K562 (cell line): Measurements from ENCODE around the gene COA4. TPM values are rescaled to one million over a fixed set of nuclear protein-coding genes. Genes with fewer than 3 reads are reported as not detected.

Experiments used
- CCAR2 ChIP-seq: fragments of 200-400 bp; formaldehyde crosslinking; IDR thresholded peaks from 2 replicates; pipeline ENCODE4 v1.6.1; 2017; ENCODE audit warnings: mild to moderate bottlenecking, low read depth, low read length
- EHMT2 ChIP-seq: fragments of 450-650 bp; IDR thresholded peaks from 2 replicates; pipeline ENCODE4 v1.6.1; 2018; ENCODE audit warnings: antibody characterized with exemption
- ELF4 ChIP-seq: fragments of 450-650 bp; formaldehyde crosslinking; IDR thresholded peaks from 2 replicates; pipeline ENCODE4 v1.4.0; 2022; ENCODE audit warnings: missing genetic modification characterization
- FOXA3 ChIP-seq, 2 experiments: fragments of 450-650 bp in 1 of 2; sonication (generic) in 1 of 2; formaldehyde crosslinking; IDR thresholded peaks in 1 of 2; conservative IDR thresholded peaks in 1 of 2; 2 replicates each; pipeline versions ENCODE4 v1.4.0 to v1.8.0; 2020 to 2022; ENCODE audit warnings: mild to moderate bottlenecking in 2 of 2, missing genetic modification reagents in 1 of 2
- FOXJ3 ChIP-seq: sonication (generic); formaldehyde crosslinking; IDR thresholded peaks from 2 replicates; pipeline ENCODE4 v1.4.0; 2020; ENCODE audit warnings: mild to moderate bottlenecking, missing genetic modification reagents
- FOXO4 ChIP-seq: fragments of 450-650 bp; formaldehyde crosslinking; IDR thresholded peaks from 2 replicates; pipeline ENCODE4 v1.4.0; 2020; ENCODE audit warnings: mild to moderate bottlenecking, moderate library complexity
- KAT8 ChIP-seq: fragments of 450-650 bp; IDR thresholded peaks from 2 replicates; pipeline ENCODE4 v1.6.1; 2016; ENCODE audit warnings: low read depth, mild to moderate bottlenecking
- KLF13 ChIP-seq: fragments of 450-650 bp; IDR thresholded peaks from 2 replicates; pipeline ENCODE4 v1.6.1; 2016; ENCODE audit warnings: missing genetic modification characterization, low read depth, mild to moderate bottlenecking, missing compliant biosample characterization, moderate library complexity, borderline replicate concordance
- NFIC ChIP-seq: fragments of 450-650 bp; IDR thresholded peaks from 2 replicates; pipeline ENCODE4 v1.6.1; 2017; ENCODE audit warnings: mild to moderate bottlenecking, inconsistent platforms
- RBM22 ChIP-seq: fragments of 200-400 bp; formaldehyde crosslinking; IDR thresholded peaks from 2 replicates; pipeline ENCODE4 v1.6.1; 2018; ENCODE audit warnings: low read length, low read depth; ENCODE audit not compliant: poor library complexity, severe bottlenecking
- SMARCB1 ChIP-seq: IDR thresholded peaks from 2 replicates; pipeline ENCODE4 v1.6.1; 2011; ENCODE audit warnings: improper control_type of control experiment, low read depth; ENCODE audit not compliant: insufficient read length
- SRSF7 ChIP-seq: fragments of 200-400 bp; formaldehyde crosslinking; optimal IDR thresholded peaks from 2 replicates; pipeline ENCODE3; 2017; ENCODE audit warnings: mild to moderate bottlenecking, low read depth, low read length
- TEAD1 ChIP-seq, 2 experiments: fragments of 450-650 bp in 1 of 2; sonication (generic) in 1 of 2; formaldehyde crosslinking; IDR thresholded peaks; 2 replicates each; pipeline versions ENCODE4 v1.4.0 to v1.8.0; 2020 to 2022; ENCODE audit warnings: mild to moderate bottlenecking in 2 of 2, missing genetic modification reagents in 1 of 2
- ZNF316 ChIP-seq: fragments of 450-650 bp; IDR thresholded peaks from 2 replicates; pipeline ENCODE4 v1.6.1; 2016
- ZNF77 ChIP-seq: fragments of 250-450 bp; sonication (Bioruptor Pico); IDR thresholded peaks from 2 replicates; pipeline ENCODE4 v1.5.0; 2020
- polyA plus RNA-seq, 8 experiments: library from polyadenylated mRNA; depleted of rRNA in 4 of 8; stranded (reverse) in 5 of 8; unstranded in 3 of 8; fragments of >200 nt; fragmentation: Nextera tagmentation in 2 of 8; fragmentation: Illumina TruSeq in 1 of 8; extraction: Ambion mirVana in 2 of 8; extraction: Trizol in 1 of 8; gene quantifications; 2 replicates each; pipeline versions ENCODE4 v1.2.1 to v1.2.3, GENCODE V29; 2011 to 2014; ENCODE audit warnings: inconsistent platforms in 1 of 8, missing spikeins in 1 of 8
- total RNA-seq, 7 experiments: library from RNA; depleted of rRNA in 6 of 7; stranded (reverse); fragments of >200 nt in 6 of 7; fragmentation: Illumina TruSeq in 2 of 7; extraction: Trizol in 2 of 7; gene quantifications; 2 replicates each; pipeline versions ENCODE4 v1.2.1 to v1.2.3, GENCODE V29; 2011 to 2021; ENCODE audit warnings: low replicate concordance in 1 of 7
- TF ChIP-seq, protein P1 (sequence below): fragments of 250-450 bp; sonication (Bioruptor Pico); IDR thresholded peaks from 2 replicates; pipeline ENCODE4 v1.5.0; 2021; ENCODE audit warnings: mild to moderate bottlenecking, borderline replicate concordance
- TF ChIP-seq, protein P2 (sequence below): fragments of 250-450 bp; sonication (Bioruptor Pico); IDR thresholded peaks from 2 replicates; pipeline ENCODE4 v1.5.0; 2021; ENCODE audit warnings: mild to moderate bottlenecking, moderate library complexity

COA4 gene
- total and polyA plus RNA-seq, 9 of the 15 experiments (the other 6 are each of a cell fraction or from before 2014, with no cell fraction given) = 108 to 255 (median 152) TPM

DNA sequence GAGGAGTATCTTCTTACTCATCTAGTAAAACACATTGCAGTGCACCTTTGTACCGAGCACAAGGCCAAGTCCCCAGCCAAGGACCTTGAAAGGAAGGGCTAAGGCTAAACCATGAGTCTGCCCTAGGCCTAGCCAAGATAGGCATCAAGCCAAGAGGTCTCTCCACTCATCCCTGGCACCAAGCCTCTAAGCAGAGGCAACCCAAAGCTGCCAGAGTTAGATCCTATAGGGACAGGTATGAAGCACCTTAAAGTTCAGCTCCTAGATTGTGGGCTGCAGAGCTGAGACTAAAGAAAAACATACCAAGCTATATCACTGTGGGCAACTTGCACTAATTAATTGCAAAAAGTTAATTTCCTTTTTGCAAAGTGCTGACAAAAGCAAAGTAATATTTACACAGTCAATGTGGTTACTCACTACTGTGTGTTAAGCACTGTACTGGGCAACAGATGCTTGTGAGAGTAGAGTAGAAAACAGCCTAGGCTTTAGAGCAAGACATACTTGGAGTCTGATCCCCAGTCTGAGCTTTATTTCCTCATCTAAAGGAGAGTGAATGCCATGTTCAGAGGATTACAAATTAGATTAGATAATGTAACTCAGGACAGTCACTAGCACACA is 7.2 kb downstream of the COA4 start (continued):
- no peak for TF ChIP-seq ELF4 (CRISPR knock-in tag)
- TF ChIP-seq, protein P1, sequence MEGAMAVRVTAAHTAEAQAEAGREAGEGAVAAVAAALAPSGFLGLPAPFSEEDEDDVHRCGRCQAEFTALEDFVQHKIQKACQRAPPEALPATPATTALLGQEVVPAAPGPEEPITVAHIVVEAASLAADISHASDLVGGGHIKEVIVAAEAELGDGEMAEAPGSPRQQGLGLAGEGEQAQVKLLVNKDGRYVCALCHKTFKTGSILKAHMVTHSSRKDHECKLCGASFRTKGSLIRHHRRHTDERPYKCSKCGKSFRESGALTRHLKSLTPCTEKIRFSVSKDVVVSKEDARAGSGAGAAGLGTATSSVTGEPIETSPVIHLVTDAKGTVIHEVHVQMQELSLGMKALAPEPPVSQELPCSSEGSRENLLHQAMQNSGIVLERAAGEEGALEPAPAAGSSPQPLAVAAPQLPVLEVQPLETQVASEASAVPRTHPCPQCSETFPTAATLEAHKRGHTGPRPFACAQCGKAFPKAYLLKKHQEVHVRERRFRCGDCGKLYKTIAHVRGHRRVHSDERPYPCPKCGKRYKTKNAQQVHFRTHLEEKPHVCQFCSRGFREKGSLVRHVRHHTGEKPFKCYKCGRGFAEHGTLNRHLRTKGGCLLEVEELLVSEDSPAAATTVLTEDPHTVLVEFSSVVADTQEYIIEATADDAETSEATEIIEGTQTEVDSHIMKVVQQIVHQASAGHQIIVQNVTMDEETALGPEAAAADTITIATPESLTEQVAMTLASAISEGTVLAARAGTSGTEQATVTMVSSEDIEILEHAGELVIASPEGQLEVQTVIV = no peak
- TF ChIP-seq KLF13 (tag) = no peak
- no peak for TF ChIP-seq FOXA3 (CRISPR knock-in tag; conservative IDR thresholded peaks at IDR 0.05 in 1 of 2, IDR thresholded peaks at IDR 0.05 in 1 of 2)
- TF ChIP-seq FOXO4 = no peak
- TF ChIP-seq RBM22 = no peak
- TF ChIP-seq, protein P2, sequence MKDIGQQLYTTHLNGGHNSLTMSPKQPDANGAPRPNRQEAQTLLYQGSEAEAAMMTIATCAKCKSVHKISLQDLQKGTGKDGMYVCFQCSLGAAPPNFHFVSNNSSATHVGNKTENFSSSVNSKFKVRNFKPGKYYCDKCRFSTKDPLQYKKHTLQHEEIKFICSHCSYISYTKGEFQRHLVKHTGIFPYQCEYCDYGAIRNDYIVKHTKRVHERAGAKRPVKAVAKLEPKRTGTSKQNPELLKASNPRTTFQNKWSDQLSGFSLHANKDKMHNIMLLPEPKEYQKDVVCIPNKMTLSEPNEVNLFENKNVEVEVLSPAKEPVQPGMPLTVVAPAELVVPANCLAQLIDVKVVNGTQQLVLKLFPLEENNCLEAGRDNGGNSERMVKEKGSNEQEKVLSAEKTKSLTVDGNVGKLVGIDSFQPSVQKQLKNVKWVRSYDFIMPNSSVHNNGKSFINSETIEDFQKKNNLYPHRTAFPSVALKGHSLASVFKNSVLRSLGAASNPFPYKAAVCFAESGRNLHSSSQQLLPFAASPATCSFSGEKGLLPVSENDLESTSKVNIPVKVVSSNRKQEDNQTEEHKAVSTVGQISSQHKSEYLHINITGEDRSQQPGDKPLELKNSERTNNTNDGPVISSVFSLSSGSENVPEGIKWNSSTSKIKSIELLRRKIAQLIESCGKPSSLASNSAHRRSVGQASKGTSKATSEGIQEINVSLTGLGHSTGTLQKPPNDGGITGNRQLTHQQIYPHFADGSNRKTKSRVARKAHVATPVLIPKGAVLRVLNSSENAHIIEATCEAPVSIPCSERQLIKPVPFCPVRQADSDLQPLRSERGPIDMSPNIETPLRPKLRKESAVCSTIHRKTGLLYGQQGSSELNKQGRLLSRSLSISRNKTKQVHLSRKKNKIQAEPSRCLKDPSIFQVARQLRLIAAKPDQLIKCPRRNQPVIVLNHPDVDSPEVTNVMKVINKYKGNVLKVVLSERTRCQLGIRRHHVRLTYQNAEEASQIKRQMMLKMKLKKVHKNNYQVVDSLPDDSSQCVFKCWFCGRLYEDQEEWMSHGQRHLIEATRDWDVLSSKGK (CRISPR knock-in tag) = no peak
- no peak for TF ChIP-seq ZNF77 (CRISPR knock-in tag)
- peak; percentile 26; the same call in 1 of the 2 replicates for TF ChIP-seq ZNF316
- no peak for TF ChIP-seq EHMT2
- no peak for TF ChIP-seq SMARCB1
- no peak for TF ChIP-seq FOXJ3 (CRISPR knock-in tag)
- TF ChIP-seq SRSF7 = no peak
- TF ChIP-seq CCAR2 = no peak
- no peak for TF ChIP-seq KAT8
- TF ChIP-seq NFIC = 0 out of 2 replicates have a peak, but pooled peaks have one; percentile 17
- no peak for TF ChIP-seq TEAD1 (CRISPR knock-in tag; IDR thresholded peaks at IDR 0.05)
